WTC11 (cell line): ENCODE measurements around the gene MMP24OS. TPM values are rescaled to one million over a fixed set of nuclear protein-coding genes. Genes with fewer than 3 reads are reported as not detected.

ENCODE experiments used
- ATAC-seq: fragments of 200-7000 bp; cut with Tn5 transposase; 2 replicates; pipeline ENCODE4 v1.10.0; 2021; ENCODE audit warnings: mild to moderate bottlenecking, moderate library complexity
- CTCF ChIA-PET: fragments of 300-600 bp; sonication (Branson Sonifier 250); formaldehyde crosslinking; loops from one replicate; lab custom pipeline; 2021; ENCODE audit warnings: antibody characterized with exemption; lab: Charles Lee
- POLR2A ChIA-PET: fragments of 350-600 bp; sonication (Branson Sonifier 250); formaldehyde crosslinking; loops from one replicate; lab custom pipeline; 2021; ENCODE audit warnings: antibody characterized with exemption; lab: Charles Lee
- DNase-seq: peaks from one replicate; pipeline ENCODE4 v3.0.0; 2021; ENCODE audit warnings: low spot score
- H3K27ac Mint-ChIP-seq: 2 replicates; pipeline ENCODE4 v1.8.0; 2021; ENCODE audit warnings: mixed read lengths
- H3K27me3 Mint-ChIP-seq: 2 replicates; pipeline ENCODE4 v1.8.0; 2021; ENCODE audit warnings: low read depth, mild to moderate bottlenecking, moderate library complexity, mixed read lengths
- H3K36me3 Mint-ChIP-seq: 2 replicates; pipeline ENCODE4 v1.8.0; 2021; ENCODE audit warnings: mixed read lengths
- H3K4me1 Mint-ChIP-seq: 2 replicates; pipeline ENCODE4 v1.8.0; 2022; ENCODE audit warnings: mixed read lengths
- H3K4me3 Mint-ChIP-seq: 2 replicates; pipeline ENCODE4 v1.8.0; 2021; ENCODE audit warnings: mild to moderate bottlenecking, moderate library complexity, mixed read lengths
- H3K9me3 Mint-ChIP-seq: 2 replicates; pipeline ENCODE4 v1.8.0; 2021; ENCODE audit warnings: mixed read lengths
- CBFB ChIP-seq: sonication (generic); formaldehyde crosslinking; IDR thresholded peaks from 2 replicates; pipeline ENCODE4 v1.8.1; 2022; ENCODE audit warnings: mild to moderate bottlenecking, low read depth, missing genetic modification reagents
- ELF4 ChIP-seq: sonication (generic); formaldehyde crosslinking; IDR thresholded peaks from 2 replicates; pipeline ENCODE4 v1.8.1; 2022; ENCODE audit warnings: low read depth, mild to moderate bottlenecking, moderate library complexity, missing genetic modification reagents
- EMX1 ChIP-seq: fragments of 250-450 bp; sonication (Bioruptor Pico); IDR thresholded peaks from 2 replicates; pipeline ENCODE4 v1.8.0; 2021; ENCODE audit warnings: mild to moderate bottlenecking
- HMGA2 ChIP-seq: fragments of 250-450 bp; sonication (Bioruptor Pico); IDR thresholded peaks from 2 replicates; pipeline ENCODE4 v1.4.0; 2021; ENCODE audit warnings: mild to moderate bottlenecking, moderate library complexity
- IRF2 ChIP-seq: sonication (generic); formaldehyde crosslinking; IDR thresholded peaks from 2 replicates; pipeline ENCODE4 v1.8.0; 2022; ENCODE audit warnings: low read depth, missing genetic modification reagents, borderline replicate concordance
- KAT7 ChIP-seq: sonication (generic); formaldehyde crosslinking; IDR thresholded peaks from 2 replicates; pipeline ENCODE4 v1.8.1; 2023; ENCODE audit warnings: missing genetic modification reagents, mild to moderate bottlenecking, borderline replicate concordance
- NR2C2 ChIP-seq: sonication (generic); formaldehyde crosslinking; IDR thresholded peaks from 2 replicates; pipeline ENCODE4 v1.8.0; 2022; ENCODE audit warnings: mild to moderate bottlenecking, missing genetic modification reagents
- SMAD4 ChIP-seq: sonication (generic); formaldehyde crosslinking; IDR thresholded peaks from 2 replicates; pipeline ENCODE4 v1.8.0; 2022; ENCODE audit warnings: mild to moderate bottlenecking, missing genetic modification reagents
- TCF7 ChIP-seq: sonication (generic); formaldehyde crosslinking; IDR thresholded peaks from 2 replicates; pipeline ENCODE4 v1.8.0; 2022; ENCODE audit warnings: mild to moderate bottlenecking, low read depth, missing genetic modification reagents, moderate library complexity
- TEAD4 ChIP-seq: sonication (generic); formaldehyde crosslinking; IDR thresholded peaks from 2 replicates; pipeline ENCODE4 v1.8.0; 2022; ENCODE audit warnings: mild to moderate bottlenecking, missing genetic modification reagents
- ZNF138 ChIP-seq: sonication (generic); formaldehyde crosslinking; conservative IDR thresholded peaks from 2 replicates; pipeline ENCODE4 v1.8.1; 2022; ENCODE audit warnings: mild to moderate bottlenecking, moderate library complexity, missing genetic modification reagents
- ZNF423 ChIP-seq: fragments of 250-450 bp; sonication (Bioruptor Pico); IDR thresholded peaks from 2 replicates; pipeline ENCODE4 v2.1.2; 2022; ENCODE audit warnings: mild to moderate bottlenecking, moderate library complexity
- total RNA-seq: library from RNA; stranded (reverse); gene quantifications from 3 replicates; pipeline ENCODE4 v1.2.3, GENCODE V29; 2021
- TF ChIP-seq, protein P1 (sequence below): sonication (generic); formaldehyde crosslinking; IDR thresholded peaks from 2 replicates; pipeline ENCODE4 v1.8.1; 2023; ENCODE audit warnings: mild to moderate bottlenecking, missing genetic modification reagents, moderate library complexity
- TF ChIP-seq, protein P2 (sequence below): fragments of 250-450 bp; sonication (Bioruptor Pico); IDR thresholded peaks from 2 replicates; pipeline ENCODE4 v1.9.0; 2021; ENCODE audit warnings: mild to moderate bottlenecking
- TF ChIP-seq, protein P3 (sequence below): sonication (generic); formaldehyde crosslinking; IDR thresholded peaks from 2 replicates; pipeline ENCODE4 v1.8.0; 2023; ENCODE audit warnings: missing genetic modification reagents, mild to moderate bottlenecking, borderline replicate concordance
- TF ChIP-seq, protein P4 (sequence below): fragments of 250-450 bp; sonication (Bioruptor Pico); conservative IDR thresholded peaks from 2 replicates; pipeline ENCODE4 v1.9.0; 2021; ENCODE audit warnings: mild to moderate bottlenecking
- TF ChIP-seq, protein P5 (sequence below): sonication (generic); formaldehyde crosslinking; IDR thresholded peaks from 2 replicates; pipeline ENCODE4 v1.8.1; 2022; ENCODE audit warnings: low read depth, missing genetic modification reagents, borderline replicate concordance
- TF ChIP-seq, protein P6 (sequence below): fragments of 250-450 bp; sonication (Bioruptor Pico); IDR thresholded peaks from 2 replicates; pipeline ENCODE4 v1.9.0; 2021; ENCODE audit warnings: moderate library complexity, mild to moderate bottlenecking, inconsistent platforms, borderline replicate concordance

The MMP24OS gene
- total RNA-seq, 1 experiment from 2014 or later = 50.6 TPM

DNA sequence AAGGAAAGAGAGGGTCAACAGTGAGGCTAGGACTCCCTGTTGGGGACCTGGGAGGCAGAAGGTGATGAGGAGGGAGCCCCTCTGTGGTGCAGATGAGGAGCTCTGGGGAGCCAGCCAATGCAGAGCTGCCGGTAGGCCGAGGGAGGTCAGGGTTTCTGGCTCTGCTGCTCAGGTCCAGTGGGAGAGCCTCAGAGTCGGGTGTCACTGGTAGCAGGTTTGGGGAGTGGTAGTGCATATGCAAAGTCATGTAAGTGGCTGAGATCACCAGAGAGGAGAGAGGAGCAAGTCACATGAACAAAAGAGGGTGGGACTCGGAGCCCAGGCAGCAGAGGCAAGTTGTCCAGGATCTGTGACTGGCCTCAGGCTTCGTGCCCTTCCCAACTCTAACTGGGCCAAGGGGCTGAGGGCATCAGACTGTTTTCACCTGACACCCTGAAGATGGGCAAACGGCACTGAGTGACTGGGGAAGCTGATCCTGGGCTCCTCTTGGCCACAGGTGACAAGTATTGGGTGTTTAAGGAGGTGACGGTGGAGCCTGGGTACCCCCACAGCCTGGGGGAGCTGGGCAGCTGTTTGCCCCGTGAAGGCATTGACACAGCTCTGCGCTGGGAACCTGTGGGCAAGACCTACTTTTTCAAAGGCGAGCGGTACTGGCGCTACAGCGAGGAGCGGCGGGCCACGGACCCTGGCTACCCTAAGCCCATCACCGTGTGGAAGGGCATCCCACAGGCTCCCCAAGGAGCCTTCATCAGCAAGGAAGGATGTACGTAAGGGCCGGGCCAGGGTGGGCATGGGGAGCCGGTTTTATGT lies 6.6 kb downstream of the MMP24OS start:
- no peak for TF ChIP-seq EMX1
- no peak for TF ChIP-seq TEAD4 (CRISPR knock-in tag)
- TF ChIP-seq, protein P1, sequence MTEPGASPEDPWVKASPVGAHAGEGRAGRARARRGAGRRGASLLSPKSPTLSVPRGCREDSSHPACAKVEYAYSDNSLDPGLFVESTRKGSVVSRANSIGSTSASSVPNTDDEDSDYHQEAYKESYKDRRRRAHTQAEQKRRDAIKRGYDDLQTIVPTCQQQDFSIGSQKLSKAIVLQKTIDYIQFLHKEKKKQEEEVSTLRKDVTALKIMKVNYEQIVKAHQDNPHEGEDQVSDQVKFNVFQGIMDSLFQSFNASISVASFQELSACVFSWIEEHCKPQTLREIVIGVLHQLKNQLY (CRISPR knock-in tag) = no peak
- TF ChIP-seq TCF7 (CRISPR knock-in tag) = no peak
- TF ChIP-seq ELF4 (CRISPR knock-in tag) = no peak
- no peak for TF ChIP-seq ZNF138 (CRISPR knock-in tag)

DNA sequence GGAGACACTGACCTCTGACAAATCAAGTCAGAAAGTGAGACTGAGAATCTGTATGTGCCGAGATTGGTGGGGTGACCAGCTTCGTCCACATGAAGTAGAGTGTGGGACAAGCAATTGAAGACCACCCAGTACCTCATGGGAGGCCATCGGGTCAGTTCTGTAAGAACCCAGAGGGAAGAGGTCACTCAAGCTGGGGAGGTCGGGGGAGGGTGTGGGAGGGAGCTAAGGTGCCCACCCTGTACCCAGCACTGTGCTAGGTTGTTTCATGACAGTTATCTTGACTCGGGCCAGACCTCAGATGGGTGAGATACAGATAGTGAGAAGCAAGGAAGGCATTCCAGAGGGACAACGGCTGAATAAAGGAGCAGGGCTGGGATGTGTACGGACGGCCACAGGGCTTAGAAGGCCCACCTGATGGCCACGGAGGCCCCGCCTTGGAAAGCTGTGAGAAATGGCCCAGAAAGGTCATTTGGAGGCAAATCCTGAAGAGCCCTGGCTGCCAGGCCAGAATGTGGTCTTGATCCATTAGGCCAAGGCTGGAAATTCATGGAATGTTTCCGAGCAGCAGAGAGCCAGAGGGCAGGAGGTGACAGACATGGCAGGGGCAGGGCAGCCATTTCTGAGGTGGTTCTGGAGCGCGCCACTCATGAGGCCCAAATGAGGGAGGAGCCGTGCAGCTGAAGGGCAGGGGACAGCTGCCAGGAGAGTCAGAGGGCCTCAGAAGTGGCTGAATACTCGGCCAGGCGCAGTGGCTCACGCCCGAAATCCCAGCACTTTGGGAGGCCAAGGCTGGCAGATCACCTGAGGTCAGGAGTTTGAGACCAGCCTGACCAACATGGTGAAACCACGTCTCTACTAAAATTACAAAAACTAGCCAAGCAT lies 7.7 kb downstream of the MMP24OS start:
- no peak overlapping the region for H3K4me3 Mint-ChIP-seq
- DNase-seq = no peak
- H3K9me3 Mint-ChIP-seq = no peaks in the 10 kb centered on the region
- POLR2A ChIA-PET = interaction anchor here (1.0 kb wide), 1 partner anchor 178 kb away, joined by 3 read pairs; the partner anchor contains the start of gene TRPC4AP
- peaks cover 29% of the 10 kb centered on the region for H3K4me1 Mint-ChIP-seq
- CTCF ChIA-PET = interaction anchor here (0.7 to 6.9 kb wide), 9 partner anchors 10 to 396 kb away, joined by 3 to 73 read pairs (median 4); partner anchors contain the start of genes ACSS2, EDEM2 and MMP24
- peak overlapping the region; percentile 20; the same call in 1 of the 2 replicates for H3K27ac Mint-ChIP-seq
- H3K36me3 Mint-ChIP-seq = no peaks in the 10 kb centered on the region
- no peaks in the 10 kb centered on the region for H3K27me3 Mint-ChIP-seq
- ATAC-seq = no peak
- TF ChIP-seq ZNF423 (CRISPR knock-in tag) (no peak), IRF2 (CRISPR knock-in tag) (no peak), EMX1 (no peak), HMGA2 (CRISPR knock-in tag) (no peak), NR2C2 (CRISPR knock-in tag) (no peak), SMAD4 (CRISPR knock-in tag) (no peak), KAT7 (no peak), CBFB (no peak), TCF7 (CRISPR knock-in tag) (no peak)
- TF ChIP-seq, protein P2, sequence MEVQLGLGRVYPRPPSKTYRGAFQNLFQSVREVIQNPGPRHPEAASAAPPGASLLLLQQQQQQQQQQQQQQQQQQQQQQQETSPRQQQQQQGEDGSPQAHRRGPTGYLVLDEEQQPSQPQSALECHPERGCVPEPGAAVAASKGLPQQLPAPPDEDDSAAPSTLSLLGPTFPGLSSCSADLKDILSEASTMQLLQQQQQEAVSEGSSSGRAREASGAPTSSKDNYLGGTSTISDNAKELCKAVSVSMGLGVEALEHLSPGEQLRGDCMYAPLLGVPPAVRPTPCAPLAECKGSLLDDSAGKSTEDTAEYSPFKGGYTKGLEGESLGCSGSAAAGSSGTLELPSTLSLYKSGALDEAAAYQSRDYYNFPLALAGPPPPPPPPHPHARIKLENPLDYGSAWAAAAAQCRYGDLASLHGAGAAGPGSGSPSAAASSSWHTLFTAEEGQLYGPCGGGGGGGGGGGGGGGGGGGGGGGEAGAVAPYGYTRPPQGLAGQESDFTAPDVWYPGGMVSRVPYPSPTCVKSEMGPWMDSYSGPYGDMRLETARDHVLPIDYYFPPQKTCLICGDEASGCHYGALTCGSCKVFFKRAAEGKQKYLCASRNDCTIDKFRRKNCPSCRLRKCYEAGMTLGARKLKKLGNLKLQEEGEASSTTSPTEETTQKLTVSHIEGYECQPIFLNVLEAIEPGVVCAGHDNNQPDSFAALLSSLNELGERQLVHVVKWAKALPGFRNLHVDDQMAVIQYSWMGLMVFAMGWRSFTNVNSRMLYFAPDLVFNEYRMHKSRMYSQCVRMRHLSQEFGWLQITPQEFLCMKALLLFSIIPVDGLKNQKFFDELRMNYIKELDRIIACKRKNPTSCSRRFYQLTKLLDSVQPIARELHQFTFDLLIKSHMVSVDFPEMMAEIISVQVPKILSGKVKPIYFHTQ (CRISPR knock-in tag) = no peak
- TF ChIP-seq, protein P3, sequence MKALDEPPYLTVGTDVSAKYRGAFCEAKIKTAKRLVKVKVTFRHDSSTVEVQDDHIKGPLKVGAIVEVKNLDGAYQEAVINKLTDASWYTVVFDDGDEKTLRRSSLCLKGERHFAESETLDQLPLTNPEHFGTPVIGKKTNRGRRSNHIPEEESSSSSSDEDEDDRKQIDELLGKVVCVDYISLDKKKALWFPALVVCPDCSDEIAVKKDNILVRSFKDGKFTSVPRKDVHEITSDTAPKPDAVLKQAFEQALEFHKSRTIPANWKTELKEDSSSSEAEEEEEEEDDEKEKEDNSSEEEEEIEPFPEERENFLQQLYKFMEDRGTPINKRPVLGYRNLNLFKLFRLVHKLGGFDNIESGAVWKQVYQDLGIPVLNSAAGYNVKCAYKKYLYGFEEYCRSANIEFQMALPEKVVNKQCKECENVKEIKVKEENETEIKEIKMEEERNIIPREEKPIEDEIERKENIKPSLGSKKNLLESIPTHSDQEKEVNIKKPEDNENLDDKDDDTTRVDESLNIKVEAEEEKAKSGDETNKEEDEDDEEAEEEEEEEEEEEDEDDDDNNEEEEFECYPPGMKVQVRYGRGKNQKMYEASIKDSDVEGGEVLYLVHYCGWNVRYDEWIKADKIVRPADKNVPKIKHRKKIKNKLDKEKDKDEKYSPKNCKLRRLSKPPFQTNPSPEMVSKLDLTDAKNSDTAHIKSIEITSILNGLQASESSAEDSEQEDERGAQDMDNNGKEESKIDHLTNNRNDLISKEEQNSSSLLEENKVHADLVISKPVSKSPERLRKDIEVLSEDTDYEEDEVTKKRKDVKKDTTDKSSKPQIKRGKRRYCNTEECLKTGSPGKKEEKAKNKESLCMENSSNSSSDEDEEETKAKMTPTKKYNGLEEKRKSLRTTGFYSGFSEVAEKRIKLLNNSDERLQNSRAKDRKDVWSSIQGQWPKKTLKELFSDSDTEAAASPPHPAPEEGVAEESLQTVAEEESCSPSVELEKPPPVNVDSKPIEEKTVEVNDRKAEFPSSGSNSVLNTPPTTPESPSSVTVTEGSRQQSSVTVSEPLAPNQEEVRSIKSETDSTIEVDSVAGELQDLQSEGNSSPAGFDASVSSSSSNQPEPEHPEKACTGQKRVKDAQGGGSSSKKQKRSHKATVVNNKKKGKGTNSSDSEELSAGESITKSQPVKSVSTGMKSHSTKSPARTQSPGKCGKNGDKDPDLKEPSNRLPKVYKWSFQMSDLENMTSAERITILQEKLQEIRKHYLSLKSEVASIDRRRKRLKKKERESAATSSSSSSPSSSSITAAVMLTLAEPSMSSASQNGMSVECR (CRISPR knock-in tag) = no peak
- TF ChIP-seq, protein P4, sequence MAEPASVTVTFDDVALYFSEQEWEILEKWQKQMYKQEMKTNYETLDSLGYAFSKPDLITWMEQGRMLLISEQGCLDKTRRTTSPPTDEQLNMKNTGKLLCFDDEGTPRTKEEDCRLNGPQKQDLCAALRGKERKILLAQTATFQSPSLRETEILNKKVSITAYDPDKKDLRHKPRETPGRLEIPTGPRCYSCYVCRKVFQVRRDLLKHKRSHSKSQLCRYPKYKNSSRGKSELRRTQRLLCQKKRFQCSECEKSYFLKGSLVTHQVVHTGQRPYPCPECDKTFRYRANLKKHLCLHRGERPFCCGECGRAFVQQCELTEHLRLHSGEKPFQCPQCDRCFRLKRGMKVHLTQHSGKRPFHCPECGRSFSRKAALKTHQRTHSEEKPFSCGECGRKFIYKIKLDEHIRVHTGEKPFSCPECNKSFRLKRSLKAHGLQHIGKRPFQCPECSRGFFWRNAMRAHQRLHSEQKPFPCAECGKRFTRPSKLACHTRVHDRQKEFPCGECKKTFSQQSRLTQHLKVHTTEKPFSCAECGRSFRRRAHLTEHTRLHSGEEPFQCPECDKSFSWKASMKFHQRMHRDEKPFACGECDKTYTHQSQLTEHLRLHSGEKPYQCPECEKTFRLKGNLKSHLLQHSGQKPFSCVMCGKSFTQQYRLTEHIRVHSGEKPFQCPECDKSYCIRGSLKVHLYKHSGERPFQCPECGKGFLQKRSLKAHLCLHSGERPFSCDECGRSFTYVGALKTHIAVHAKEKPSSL (CRISPR knock-in tag) = no peak
- TF ChIP-seq, protein P5, sequence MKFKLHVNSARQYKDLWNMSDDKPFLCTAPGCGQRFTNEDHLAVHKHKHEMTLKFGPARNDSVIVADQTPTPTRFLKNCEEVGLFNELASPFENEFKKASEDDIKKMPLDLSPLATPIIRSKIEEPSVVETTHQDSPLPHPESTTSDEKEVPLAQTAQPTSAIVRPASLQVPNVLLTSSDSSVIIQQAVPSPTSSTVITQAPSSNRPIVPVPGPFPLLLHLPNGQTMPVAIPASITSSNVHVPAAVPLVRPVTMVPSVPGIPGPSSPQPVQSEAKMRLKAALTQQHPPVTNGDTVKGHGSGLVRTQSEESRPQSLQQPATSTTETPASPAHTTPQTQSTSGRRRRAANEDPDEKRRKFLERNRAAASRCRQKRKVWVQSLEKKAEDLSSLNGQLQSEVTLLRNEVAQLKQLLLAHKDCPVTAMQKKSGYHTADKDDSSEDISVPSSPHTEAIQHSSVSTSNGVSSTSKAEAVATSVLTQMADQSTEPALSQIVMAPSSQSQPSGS (CRISPR knock-in tag) = no peak
- TF ChIP-seq, protein P6, sequence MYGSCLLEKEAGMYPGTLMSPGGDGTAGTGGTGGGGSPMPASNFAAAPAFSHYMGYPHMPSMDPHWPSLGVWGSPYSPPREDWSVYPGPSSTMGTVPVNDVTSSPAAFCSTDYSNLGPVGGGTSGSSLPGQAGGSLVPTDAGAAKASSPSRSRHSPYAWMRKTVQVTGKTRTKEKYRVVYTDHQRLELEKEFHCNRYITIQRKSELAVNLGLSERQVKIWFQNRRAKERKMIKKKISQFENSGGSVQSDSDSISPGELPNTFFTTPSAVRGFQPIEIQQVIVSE (CRISPR knock-in tag) = no peak

More for the DNA sequence above, 6.6 kb downstream of the MMP24OS start:
- Mint-ChIP-seq H3K27ac (no peak overlapping the region; the same call in 1 of the 2 replicates), H3K36me3 (no peaks in the 10 kb centered on the region), H3K4me1 (peaks cover 31% of the 10 kb centered on the region), H3K4me3 (no peak overlapping the region), H3K27me3 (no peaks in the 10 kb centered on the region), H3K9me3 (no peaks in the 10 kb centered on the region)
- CTCF ChIA-PET = interaction anchor here (0.9 to 6.9 kb wide), 3 partner anchors 45 to 175 kb away, joined by 3 to 73 read pairs (median 45); partner anchors contain the start of genes EDEM2 and MMP24
- POLR2A ChIA-PET = interaction anchor here (0.5 to 0.6 kb wide), 2 partner anchors 8 to 104 kb away, joined by 3 to 4 read pairs; no protein-coding TSS in a partner anchor
- ATAC-seq (no peak), DNase-seq (no peak)
